IMR-90 (cell line): ENCODE results near the gene RAB3A. TPM values are rescaled to one million over a fixed set of nuclear protein-coding genes. Genes with fewer than 3 reads are reported as not detected.

ENCODE experiments used
- ATAC-seq: fragments of 200-7000 bp; cut with Tn5 transposase; 2 replicates; pipeline ENCODE4 v1.9.1; 2020; ENCODE audit warnings: low read depth, mild to moderate bottlenecking, moderate library complexity
- BruUV-seq: library from RNA; stranded (reverse); fragments of 400-500 nt; replicated peaks from 2 replicates; lab custom pipeline; 2021; lab: Mats Ljungman, UMichigan
- CTCF ChIA-PET: fragments of 300-600 bp; formaldehyde crosslinking; extraction: SDS; loops from one replicate; lab custom pipeline; 2021; ENCODE audit warnings: antibody characterized with exemption; lab: Yijun Ruan, JAX
- POLR2A ChIA-PET: fragments of 300-600 bp; sonication (Branson Sonifier 250); formaldehyde crosslinking; loops from one replicate; lab custom pipeline; 2022; ENCODE audit warnings: antibody characterized with exemption; ENCODE audit not compliant: unreplicated experiment; lab: Charles Lee
- DNase-seq: peaks from one replicate; pipeline ENCODE4 v3.0.0; 2013
- H2AFZ ChIP-seq: replicated peaks from 2 replicates; pipeline ENCODE3; 2013; ENCODE audit warnings: low read length, mild to moderate bottlenecking; ENCODE audit not compliant: poor library complexity
- H2AK5ac ChIP-seq: 2 replicates; pipeline ENCODE4 v1.6.1; 2013; ENCODE audit warnings: low read depth, low read length, inconsistent platforms
- H2AK9ac ChIP-seq: replicated peaks from 2 replicates; pipeline ENCODE3; 2013; ENCODE audit warnings: mild to moderate bottlenecking, low read depth, low read length, moderate library complexity; ENCODE audit not compliant: poor library complexity
- H2BK120ac ChIP-seq: 2 replicates; pipeline ENCODE4 v1.6.1; 2013; ENCODE audit warnings: low read depth, low read length, inconsistent platforms
- H2BK15ac ChIP-seq: 3 replicates; pipeline ENCODE4 v1.6.1; 2013; ENCODE audit warnings: low read depth, low read length, inconsistent platforms
- H2BK20ac ChIP-seq: 2 replicates; pipeline ENCODE4 v1.6.1; 2013; ENCODE audit warnings: low read depth, mild to moderate bottlenecking, inconsistent platforms, low read length, moderate library complexity
- H2BK5ac ChIP-seq: 2 replicates; pipeline ENCODE4 v1.6.1; 2013; ENCODE audit warnings: mild to moderate bottlenecking, low read depth, low read length, inconsistent platforms; ENCODE audit not compliant: poor library complexity, severe bottlenecking
- H3K14ac ChIP-seq: replicated peaks from 2 replicates; pipeline ENCODE4 v1.6.1; 2013; ENCODE audit warnings: low read depth, low read length, inconsistent platforms
- H3K18ac ChIP-seq: 2 replicates; pipeline ENCODE4 v1.6.1; 2013; ENCODE audit warnings: low read depth, low read length, control low read depth
- H3K23ac ChIP-seq: 2 replicates; pipeline ENCODE4 v1.6.1; 2013; ENCODE audit warnings: low read depth, low read length, inconsistent platforms
- H3K27ac ChIP-seq: 2 replicates; pipeline ENCODE4 v1.5.1; 2013; ENCODE audit warnings: mild to moderate bottlenecking, control low read depth, low read length; ENCODE audit not compliant: insufficient read depth
- H3K27me3 ChIP-seq: 2 replicates; pipeline ENCODE4 v1.6.1; 2013; ENCODE audit warnings: low read length; ENCODE audit not compliant: control insufficient read depth, insufficient read depth
- H3K36me3 ChIP-seq: 2 replicates; pipeline ENCODE4 v1.6.1; 2013; ENCODE audit warnings: low read length, mixed read lengths; ENCODE audit not compliant: control insufficient read depth, insufficient read depth
- H3K4ac ChIP-seq: 2 replicates; pipeline ENCODE4 v1.6.1; 2013; ENCODE audit warnings: low read depth, low read length, inconsistent platforms
- H3K4me1 ChIP-seq: 2 replicates; pipeline ENCODE4 v1.6.1; 2013; ENCODE audit warnings: low read length, mixed read lengths; ENCODE audit not compliant: control insufficient read depth, insufficient read depth
- H3K4me2 ChIP-seq: 2 replicates; pipeline ENCODE4 v1.6.1; 2013; ENCODE audit warnings: low read depth, mild to moderate bottlenecking, control low read depth, low read length, moderate library complexity
- H3K4me3 ChIP-seq: 2 replicates; pipeline ENCODE4 v1.5.1; 2013; ENCODE audit warnings: low read depth, mild to moderate bottlenecking, control low read depth, low read length, moderate library complexity; ENCODE audit not compliant: insufficient read depth
- H3K56ac ChIP-seq: 2 replicates; pipeline ENCODE4 v1.6.1; 2013; ENCODE audit warnings: low read length, inconsistent platforms; ENCODE audit not compliant: insufficient read depth; ENCODE audit errors: extremely low read depth
- H3K79me1 ChIP-seq, 2 experiments: 2 replicates each; pipeline ENCODE4 v1.6.1; 2013; ENCODE audit warnings: low read length in 2 of 2, inconsistent platforms in 1 of 2, low read depth in 1 of 2
- H3K9ac ChIP-seq: 2 replicates; pipeline ENCODE4 v1.6.1; 2013; ENCODE audit warnings: low read depth, low read length, control low read depth
- H3K9me1 ChIP-seq: 2 replicates; pipeline ENCODE4 v1.6.1; 2013; ENCODE audit warnings: low read length, inconsistent platforms; ENCODE audit not compliant: insufficient read depth
- H3K9me3 ChIP-seq: 2 replicates; pipeline ENCODE4 v1.6.1; 2013; ENCODE audit warnings: low read length; ENCODE audit not compliant: control insufficient read depth, insufficient read depth
- H4K20me1 ChIP-seq: 2 replicates; pipeline ENCODE4 v1.6.1; 2013; ENCODE audit warnings: low read length, inconsistent platforms; ENCODE audit not compliant: insufficient read depth
- H4K5ac ChIP-seq: 2 replicates; pipeline ENCODE4 v1.6.1; 2013; ENCODE audit warnings: mild to moderate bottlenecking, low read depth, low read length, control low read depth
- H4K8ac ChIP-seq, 2 experiments: 2 replicates each; pipeline ENCODE4 v1.6.1; 2013; ENCODE audit warnings: low read depth in 2 of 2, low read length in 2 of 2, control low read depth in 1 of 2, inconsistent platforms in 1 of 2
- H4K91ac ChIP-seq: 2 replicates; pipeline ENCODE4 v1.6.1; 2013; ENCODE audit warnings: low read depth, low read length, inconsistent platforms; ENCODE audit not compliant: insufficient read depth
- BHLHE40 ChIP-seq: fragments of 150-350 bp; IDR thresholded peaks from 2 replicates; pipeline ENCODE4 v1.6.1; 2016; ENCODE audit warnings: mild to moderate bottlenecking, low read depth, low read length
- CEBPB ChIP-seq: IDR thresholded peaks from 2 replicates; pipeline ENCODE4 v1.6.1; 2012; ENCODE audit warnings: low read depth, low read length, improper control_type of control experiment
- CHD1 ChIP-seq: IDR thresholded peaks from 2 replicates; pipeline ENCODE4 v1.6.1; 2012; ENCODE audit warnings: low read depth, low read length, improper control_type of control experiment
- CTCF ChIP-seq: conservative IDR thresholded peaks from 2 replicates; pipeline ENCODE4 v1.5.1; 2012; ENCODE audit warnings: mild to moderate bottlenecking, low read depth, low read length, improper control_type of control experiment
- ELK1 ChIP-seq: fragments of 150-350 bp; IDR thresholded peaks from 2 replicates; pipeline ENCODE4 v1.6.1; 2016; ENCODE audit warnings: low read depth, mild to moderate bottlenecking, low read length, moderate library complexity, borderline replicate concordance
- FOS ChIP-seq: fragments of 150-350 bp; IDR thresholded peaks from 2 replicates; pipeline ENCODE4 v1.6.1; 2016; ENCODE audit warnings: low read depth, low read length
- MAFK ChIP-seq: IDR thresholded peaks from 2 replicates; pipeline ENCODE4 v1.6.1; 2012; ENCODE audit warnings: low read depth, low read length, improper control_type of control experiment
- MAZ ChIP-seq: IDR thresholded peaks from 2 replicates; pipeline ENCODE4 v1.6.1; 2012; ENCODE audit warnings: low read depth, mild to moderate bottlenecking, low read length, improper control_type of control experiment, moderate library complexity, borderline replicate concordance
- MXI1 ChIP-seq: IDR thresholded peaks from 2 replicates; pipeline ENCODE4 v1.6.1; 2012; ENCODE audit warnings: low read depth, mild to moderate bottlenecking, low read length, moderate library complexity, borderline replicate concordance
- NFE2L2 ChIP-seq: fragments of 150-350 bp; IDR thresholded peaks from 2 replicates; pipeline ENCODE4 v1.6.1; 2016; ENCODE audit warnings: low read depth, mild to moderate bottlenecking, low read length
- POLR2A ChIP-seq: IDR thresholded peaks from 2 replicates; pipeline ENCODE4 v1.6.1; 2012; ENCODE audit warnings: mild to moderate bottlenecking, low read depth, low read length
- RAD21 ChIP-seq: IDR thresholded peaks from 2 replicates; pipeline ENCODE4 v1.6.1; 2012; ENCODE audit warnings: low read length, improper control_type of control experiment
- RCOR1 ChIP-seq: IDR thresholded peaks from 2 replicates; pipeline ENCODE4 v1.6.1; 2012; ENCODE audit warnings: mild to moderate bottlenecking, low read length, improper control_type of control experiment; ENCODE audit not compliant: insufficient replicate concordance
- RFX5 ChIP-seq: IDR thresholded peaks from 2 replicates; pipeline ENCODE4 v1.8.0; 2012; ENCODE audit warnings: low read depth, mild to moderate bottlenecking, low read length, moderate library complexity
- SMC3 ChIP-seq: fragments of 150-350 bp; IDR thresholded peaks from 2 replicates; pipeline ENCODE4 v1.6.1; 2016; ENCODE audit warnings: low read depth, mild to moderate bottlenecking, antibody characterized with exemption, low read length, moderate library complexity
- USF2 ChIP-seq: fragments of 150-350 bp; IDR thresholded peaks from 2 replicates; pipeline ENCODE4 v1.6.1; 2017; ENCODE audit warnings: mild to moderate bottlenecking, antibody characterized with exemption, low read length, low read depth
- WGBS, 2 experiments: methylation state at CpG; one replicate each; pipeline versions ENCODE4 v1.1.5 to v1.1.7; 2013; ENCODE audit warnings: missing lambda C conversion rate in 2 of 2; ENCODE audit not compliant: insufficient read length in 1 of 2; ENCODE audit errors: extremely low coverage in 2 of 2; 5-methylcytosine and 5-hydroxymethylcytosine counted together
- dilution Hi-C: fragments of 300-500 bp; cut with HindIII; formaldehyde crosslinking; loops from one replicate; pipeline ENCODE4 v1.14.3; 2018; ENCODE audit warnings: low sequenced_read_pairs; ENCODE audit not compliant: unreplicated experiment
- in situ Hi-C: fragments of 300-500 bp; cut with MboI; formaldehyde crosslinking; loops from 3 replicates; pipeline ENCODE4 v1.14.3; 2019; ENCODE audit warnings: low sequenced_read_pairs, inconsistent platforms, mixed read lengths
- intact Hi-C: fragments of 100-400 bp; cut with micrococcal nuclease; formaldehyde crosslinking; loops from 2 replicates; pipeline ENCODE4 v1.10.0; 2022
- polyA plus RNA-seq, 3 experiments: library from polyadenylated mRNA; depleted of rRNA; stranded (reverse); fragments of >200 nt; gene quantifications; 2 replicates each; pipeline ENCODE4 v1.2.3, GENCODE V29; 2012; ENCODE audit warnings: low replicate concordance in 1 of 3
- total RNA-seq: library from RNA; depleted of rRNA; stranded (reverse); fragments of >200 nt; gene quantifications from 2 replicates; pipeline ENCODE4 v1.2.3, GENCODE V29; 2012

Gene RAB3A
- total and polyA plus RNA-seq, 2 of the 4 experiments (the other 2 are of a cell fraction), result 3.0 to 13.6 TPM

GRCh38 chr19:18216789-18217188 lies 12.9 kb upstream of the RAB3A start:
- H3K9ac ChIP-seq, result no peak overlapping the region
- WGBS, 2 experiments, result no CpG with 5 or more reads among the region's 8 CpGs
- in situ Hi-C loops, result no loop called here
- H2AK9ac ChIP-seq, result no peak overlapping the region
- BruUV-seq, result no TSS peak
- H3K14ac ChIP-seq, result no peak overlapping the region
- no peak for DNase-seq
- no peak overlapping the region for H3K23ac ChIP-seq
- peaks cover 2% of the 10 kb centered on the region; the same call in 1 of the 2 replicates for H3K9me1 ChIP-seq
- no peak overlapping the region for H3K18ac ChIP-seq
- no peak overlapping the region for H3K56ac ChIP-seq
- no peak overlapping the region for H2BK20ac ChIP-seq
- POLR2A ChIA-PET, result interaction anchor here (0.6 kb wide), 1 partner anchor 119 kb away, joined by 3 read pairs; the partner anchor contains the start of gene MAST3
- no peak overlapping the region for H2AFZ ChIP-seq
- H3K4ac ChIP-seq, result no peak overlapping the region
- H2BK120ac ChIP-seq, result no peak overlapping the region
- no peaks in the 10 kb centered on the region for H4K20me1 ChIP-seq
- no peak overlapping the region for H4K8ac ChIP-seq
- no peaks in the 10 kb centered on the region for H3K79me1 ChIP-seq
- no peak overlapping the region for H2BK15ac ChIP-seq
- TF ChIP-seq MAFK (no peak), SMC3 (no peak), MXI1 (no peak), RAD21 (no peak), MAZ (no peak), RCOR1 (no peak), CEBPB (no peak), FOS (no peak), BHLHE40 (no peak), POLR2A (no peak), USF2 (no peak), CTCF (no peak), CHD1 (no peak), ELK1 (no peak), NFE2L2 (no peak), RFX5 (no peak)
- intact Hi-C loops, result no loop called here
- no peak overlapping the region for H2AK5ac ChIP-seq
- H3K4me2 ChIP-seq, result no peak overlapping the region
- no peaks in the 10 kb centered on the region; the same call in 1 of the 2 replicates for H3K36me3 ChIP-seq
- no peaks in the 10 kb centered on the region for H3K9me3 ChIP-seq
- CTCF ChIA-PET, result no interaction called here
- H3K27ac ChIP-seq, result no peak overlapping the region
- H3K4me3 ChIP-seq, result no peak overlapping the region
- no peak for ATAC-seq
- dilution Hi-C loops, result no loop called here
- no peak overlapping the region for H4K5ac ChIP-seq
- no peaks in the 10 kb centered on the region for H3K27me3 ChIP-seq
- no peak overlapping the region for H2BK5ac ChIP-seq
- peaks cover 5% of the 10 kb centered on the region for H3K4me1 ChIP-seq
- H4K91ac ChIP-seq, result no peak overlapping the region
